Fibroblast of skin of abdomen (primary cell): Measurements from ENCODE around the gene E2F4. TPM values are rescaled to one million over a fixed set of nuclear protein-coding genes. Genes with fewer than 3 reads are reported as not detected.

Experiments
- DNase-seq: peaks from one replicate; pipeline ENCODE4 v3.0.0-alpha.2; 2013
- polyA plus RNA-seq, 2 experiments: library from polyadenylated mRNA; unstranded; fragments of 120-200 nt; gene quantifications; one replicate each; pipeline ENCODE4 v1.2.1, GENCODE V29; 2013; ENCODE audit not compliant: insufficient read length in 2 of 2

The E2F4 gene
- 58.4 TPM for polyA plus RNA-seq (2013, experiment 1 of 2; ENCODE audit: insufficient read length)
- polyA plus RNA-seq (2013, experiment 2 of 2; ENCODE audit: insufficient read length), result 59.0 TPM

GRCh38 chr16:67191995-67192681, at the start of gene E2F4:
E2F4 (plus strand) TSS chr16:67192155; CDS start chr16:67192228, 73 bp downstream.
- DNase-seq, result peak; percentile 90

GRCh38 chr16:67142342-67142741, 49.6 kb upstream of the E2F4 start:
- DNase-seq, result no peak

DNA sequence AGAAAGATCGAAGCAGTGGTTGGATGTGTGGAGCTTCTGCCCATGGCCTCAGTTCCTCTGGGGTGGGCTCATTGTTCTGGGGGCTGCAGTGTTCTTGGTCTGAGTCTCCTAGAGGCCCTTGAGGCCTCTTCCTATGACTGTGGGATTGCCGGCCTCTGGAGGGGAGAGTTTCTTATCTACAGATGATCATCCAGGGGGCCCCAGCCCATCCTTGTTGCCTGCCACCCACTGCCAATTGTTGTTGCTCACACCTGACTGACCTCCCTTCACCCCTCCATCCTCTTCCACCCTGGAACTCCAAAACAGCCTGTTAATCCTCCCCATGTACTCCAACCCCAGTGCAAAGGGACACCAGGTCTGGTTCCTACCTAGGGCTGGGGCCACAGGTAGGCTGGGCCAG, 47.0 kb upstream of the E2F4 start:
- no peak for DNase-seq

- no peak for DNase-seq
Observed at GRCh38 chr16:67145746-67146145, 46.2 kb upstream of the E2F4 start.

GRCh38 chr16:67146523-67147357, 45.2 kb upstream of the E2F4 start:
- no peak for DNase-seq

- DNase-seq, result no peak
Observed at GRCh38 chr16:67147437-67148140, 44.4 kb upstream of the E2F4 start.

GRCh38 chr16:67148221-67148620, 43.7 kb upstream of the E2F4 start:
- DNase-seq, result no peak

- no peak for DNase-seq
Observed at GRCh38 chr16:67148656-67149275, 43.2 kb upstream of the E2F4 start.

GRCh38 chr16:67149276-67150046, 42.5 kb upstream of the E2F4 start:
- no peak for DNase-seq

- DNase-seq, result peak; percentile 73
Observed at GRCh38 chr16:67150047-67150832, 41.7 kb upstream of the E2F4 start.

DNA sequence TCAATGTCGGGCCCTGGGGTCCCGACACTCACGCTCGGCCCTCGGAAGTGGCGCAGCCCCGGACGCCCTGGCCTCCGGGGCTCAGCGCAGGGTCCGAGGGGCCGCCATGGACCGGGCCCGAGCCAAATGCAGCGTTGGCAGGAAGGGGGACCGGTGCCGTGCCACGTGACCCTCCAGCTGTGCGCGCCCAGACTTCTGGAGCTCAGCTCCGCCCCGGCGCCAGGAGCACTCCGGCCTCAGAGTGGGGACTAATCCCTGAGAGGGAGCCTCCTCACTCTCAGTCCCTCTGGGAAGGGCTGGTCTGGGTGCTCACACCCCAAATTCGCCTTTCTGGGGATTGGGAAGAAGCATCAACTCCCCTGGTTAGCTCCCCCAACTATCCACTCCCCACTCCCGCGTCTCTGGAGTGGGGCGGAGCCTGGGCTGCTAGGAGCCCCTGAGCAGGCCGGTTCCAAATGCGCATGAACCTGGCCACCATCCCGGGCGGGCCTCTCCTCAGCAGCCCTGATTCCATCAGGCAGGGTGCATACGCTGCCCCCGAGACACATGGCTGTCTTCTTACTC, 41.0 kb upstream of the E2F4 start, which contains the start of gene B3GNT9:
B3GNT9 (minus strand) TSS at position 166 of the 564 bp plus-strand sequence. CDS start 513 bp downstream, outside the sequence.
- peak; percentile 74 for DNase-seq

DNA sequence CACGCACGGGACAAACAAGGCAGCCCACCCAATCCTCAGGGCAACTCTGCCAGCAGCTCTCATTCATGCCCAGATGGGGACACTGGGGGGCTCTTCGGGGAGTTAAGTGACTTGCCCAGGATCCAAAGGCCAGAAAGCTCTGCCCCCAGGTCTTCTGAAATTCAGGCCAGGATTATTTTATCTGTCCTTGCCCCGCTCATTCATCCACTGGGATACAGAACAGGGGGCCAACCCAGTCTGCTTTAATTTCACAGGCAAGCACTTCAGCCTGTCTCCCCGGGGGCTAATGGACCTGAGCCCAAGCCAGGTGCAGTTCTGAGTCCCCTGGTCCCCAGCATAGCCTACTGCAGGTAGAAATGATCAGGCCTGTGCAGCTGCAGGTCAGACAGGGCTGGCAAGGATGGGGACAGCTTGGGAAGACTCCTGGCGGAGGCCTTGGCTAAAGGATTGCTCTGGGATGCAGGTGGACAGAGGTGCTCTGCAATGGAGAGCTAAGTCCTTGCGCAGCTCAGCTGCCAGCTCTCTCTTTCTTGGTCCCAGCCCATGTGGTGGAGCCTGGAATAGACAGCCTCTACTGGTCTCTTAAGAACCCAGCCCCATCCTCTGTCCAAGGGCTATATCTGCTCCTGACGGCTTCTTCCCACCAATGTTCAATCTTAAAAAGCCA, 40.4 kb upstream of the E2F4 start:
- no peak for DNase-seq

- DNase-seq, result no peak
Observed at GRCh38 chr16:67154578-67155294, 37.2 kb upstream of the E2F4 start.

DNA sequence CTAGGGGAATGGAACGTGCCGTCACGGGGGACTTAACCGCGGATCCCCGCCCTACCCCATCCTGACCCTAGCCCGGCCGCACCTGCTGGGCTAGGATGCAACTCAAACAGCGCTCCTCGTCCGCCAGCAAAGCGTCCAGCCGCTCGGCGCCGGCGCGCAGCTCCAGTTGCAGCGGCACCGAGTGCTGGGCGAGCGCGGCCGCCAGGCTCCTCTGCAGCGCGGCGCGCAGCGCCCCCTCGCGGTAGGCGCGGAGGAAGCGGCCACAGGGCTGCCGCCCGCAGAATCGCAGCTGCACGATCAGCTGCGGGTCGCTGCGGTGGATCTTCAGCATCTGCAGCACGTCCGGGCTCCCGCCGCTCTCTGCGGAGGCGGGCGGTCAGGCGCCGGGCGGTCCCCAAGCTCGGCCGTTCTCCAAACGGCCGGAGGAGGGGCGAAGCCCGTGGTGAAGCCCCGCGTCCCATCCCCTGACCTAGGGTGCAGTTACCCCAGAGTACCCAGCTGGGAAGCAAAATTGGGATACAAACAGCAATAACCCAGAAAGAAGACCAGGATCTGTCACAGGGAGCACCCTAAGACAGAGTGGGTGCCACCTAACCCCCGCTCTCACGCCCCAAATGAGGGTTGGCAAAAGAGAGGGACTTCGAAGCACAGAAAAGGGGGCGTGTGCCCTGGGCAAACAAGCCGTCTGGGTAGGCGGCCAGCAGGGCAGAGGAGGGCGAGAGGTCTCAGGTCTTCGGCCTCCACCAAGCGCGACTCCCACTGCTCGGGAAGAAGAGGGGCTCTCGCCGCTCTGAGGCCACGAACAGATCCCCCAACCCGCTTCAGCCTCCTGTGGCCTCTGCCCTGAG, 36.4 kb upstream of the E2F4 start:
- DNase-seq, result peak; percentile 57

GRCh38 chr16:67156143-67156844, 35.7 kb upstream of the E2F4 start:
- DNase-seq, result no peak

DNA sequence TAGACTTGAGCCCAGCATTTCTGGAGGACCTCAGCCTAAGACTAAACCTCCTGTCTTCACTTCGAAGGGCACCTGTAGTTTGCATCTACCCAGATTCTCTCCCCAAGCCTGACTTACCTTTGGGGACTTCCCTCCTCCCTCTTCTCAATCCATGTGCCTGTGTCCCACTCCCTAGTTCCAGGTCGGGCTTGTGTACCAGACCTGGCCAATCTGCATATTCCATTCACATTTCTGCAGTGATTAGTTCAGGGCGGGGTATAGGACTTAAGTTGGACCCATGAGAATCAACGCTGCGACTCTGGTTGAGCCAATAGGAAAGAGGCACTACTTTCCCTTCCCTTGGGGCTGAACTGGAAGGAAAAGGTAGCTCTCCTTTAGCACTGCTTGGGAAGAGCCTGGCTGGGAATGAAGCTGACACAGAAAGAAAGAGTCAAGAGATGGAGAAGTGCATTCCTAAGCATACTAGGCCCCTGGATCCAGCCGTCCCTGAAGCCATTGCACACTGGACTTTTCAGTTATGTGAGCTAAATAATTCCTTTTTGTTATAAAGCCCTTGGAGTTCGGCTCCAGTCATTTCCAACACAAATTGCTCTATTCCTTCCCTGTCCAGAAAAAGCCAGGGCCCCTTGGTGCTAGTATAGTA, 34.7 kb upstream of the E2F4 start:
- no peak for DNase-seq
